Mucosa of rectum (tissue), 2 donors: ENCODE measurements around the gene MBNL2.
"Not testable (repeated sequence)": the region's sequence is repeated elsewhere in the genome, so short reads cannot be mapped to it uniquely, and the experiment has no call there.

Experiments
- H3K27ac ChIP-seq, 2 donors: one replicate each; pipeline ENCODE4 v1.7.0; 2013; ENCODE audit warnings: inconsistent platforms in 2 of 2, low read depth in 2 of 2, low read length in 2 of 2
- H3K27me3 ChIP-seq, 2 donors: one replicate each; pipeline ENCODE4 v1.7.0; 2013; ENCODE audit warnings: low read length in 2 of 2; ENCODE audit not compliant: control insufficient read depth in 2 of 2, insufficient read depth in 2 of 2
- H3K36me3 ChIP-seq, 2 donors: one replicate each; pipeline ENCODE4 v1.7.0; 2013; ENCODE audit warnings: low read length in 2 of 2; ENCODE audit not compliant: control insufficient read depth in 2 of 2, insufficient read depth in 2 of 2
- H3K4me1 ChIP-seq, 2 donors: one replicate each; pipeline ENCODE4 v1.7.0; 2013; ENCODE audit warnings: low read length in 2 of 2, mild to moderate bottlenecking in 1 of 2; ENCODE audit not compliant: control insufficient read depth in 2 of 2, insufficient read depth in 2 of 2
- H3K4me3 ChIP-seq, 2 donors: one replicate each; pipeline ENCODE4 v1.7.0; 2013; ENCODE audit warnings: low read length in 2 of 2
- H3K9ac ChIP-seq, 2 donors: one replicate each; pipeline ENCODE4 v1.7.0; 2013; ENCODE audit warnings: low read length in 2 of 2, low read depth in 1 of 2, mild to moderate bottlenecking in 1 of 2
- H3K9me3 ChIP-seq, 2 donors: one replicate each; pipeline ENCODE4 v1.7.0; 2013; ENCODE audit warnings: low read length in 2 of 2; ENCODE audit not compliant: control insufficient read depth in 2 of 2
- donor health status: healthy.
- donor health status: Normal muscosa, but diverticular disease.

Gene MBNL2

GRCh38 chr13:97352012-97352411 lies 129.9 kb downstream of the MBNL2 start:
- H3K4me1 ChIP-seq: not testable (repeated sequence)

GRCh38 chr13:97352815-97353214 lies 130.7 kb downstream of the MBNL2 start:
- Histone ChIP-seq H3K4me3 (no peak overlapping the region), H3K27me3 (no peaks in the 10 kb centered on the region), H3K9ac (no peak overlapping the region), H3K9me3 (no peaks in the 10 kb centered on the region), H3K36me3 (peaks cover 27 to 29% of the 10 kb centered on the region in 2 donors), H3K4me1 (no peaks in the 10 kb centered on the region), H3K27ac (no peak overlapping the region)

More at GRCh38 chr13:97352012-97352411, 129.9 kb downstream of the MBNL2 start:
- not testable (repeated sequence) for H3K27me3 ChIP-seq, H3K4me3 ChIP-seq, H3K9me3 ChIP-seq, H3K9ac ChIP-seq, H3K27ac ChIP-seq
- H3K36me3 ChIP-seq: peaks cover 29 to 32% of the 10 kb centered on the region in 2 donors

- no peak overlapping the region for H3K27ac ChIP-seq
- peaks cover 19 to 27% of the 10 kb centered on the region in 2 donors for H3K36me3 ChIP-seq
- H3K4me1 ChIP-seq: no peaks in the 10 kb centered on the region
- no peaks in the 10 kb centered on the region for H3K27me3 ChIP-seq
- H3K4me3 ChIP-seq: no peak overlapping the region
- no peaks in the 10 kb centered on the region for H3K9me3 ChIP-seq
- H3K9ac ChIP-seq: no peak overlapping the region
Measured at GRCh38 chr13:97353927-97354675, 132.0 kb downstream of the MBNL2 start.

- H3K36me3 ChIP-seq: peaks cover 12 to 24% of the 10 kb centered on the region in 2 donors
- H3K9me3 ChIP-seq: no peaks in the 10 kb centered on the region
- H3K4me3 ChIP-seq: no peak overlapping the region
- H3K9ac ChIP-seq: no peak overlapping the region
- H3K27ac ChIP-seq: no peak overlapping the region
- H3K27me3 ChIP-seq: no peaks in the 10 kb centered on the region
- H3K4me1 ChIP-seq: no peaks in the 10 kb centered on the region
Measured at GRCh38 chr13:97354808-97355207, 132.7 kb downstream of the MBNL2 start.

DNA sequence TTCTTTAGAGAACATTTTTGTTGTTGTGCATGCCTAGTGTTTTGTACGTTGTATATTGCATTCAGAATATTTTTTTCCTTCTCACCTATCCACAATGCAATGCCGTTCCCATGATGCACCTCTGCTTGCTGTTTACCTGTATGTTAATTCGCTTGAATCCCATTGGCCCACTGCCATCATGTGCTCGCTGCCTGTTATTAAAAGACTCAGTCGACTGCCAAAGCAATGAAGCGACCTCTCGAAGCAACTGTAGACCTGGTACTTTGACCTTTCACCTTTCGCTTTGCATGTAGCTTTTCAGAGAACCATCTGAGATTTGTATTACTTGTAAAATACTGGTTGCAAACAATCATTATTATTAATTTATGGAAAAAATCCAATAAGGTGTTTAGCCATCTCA lies 134.5 kb downstream of the MBNL2 start:
- Histone ChIP-seq H3K4me1 (no peaks in the 10 kb centered on the region), H3K27ac (no peak overlapping the region), H3K4me3 (no peak overlapping the region), H3K27me3 (no peaks in the 10 kb centered on the region), H3K9ac (no peak overlapping the region), H3K9me3 (no peaks in the 10 kb centered on the region), H3K36me3 (peaks cover 16 to 24% of the 10 kb centered on the region in 2 donors)

DNA sequence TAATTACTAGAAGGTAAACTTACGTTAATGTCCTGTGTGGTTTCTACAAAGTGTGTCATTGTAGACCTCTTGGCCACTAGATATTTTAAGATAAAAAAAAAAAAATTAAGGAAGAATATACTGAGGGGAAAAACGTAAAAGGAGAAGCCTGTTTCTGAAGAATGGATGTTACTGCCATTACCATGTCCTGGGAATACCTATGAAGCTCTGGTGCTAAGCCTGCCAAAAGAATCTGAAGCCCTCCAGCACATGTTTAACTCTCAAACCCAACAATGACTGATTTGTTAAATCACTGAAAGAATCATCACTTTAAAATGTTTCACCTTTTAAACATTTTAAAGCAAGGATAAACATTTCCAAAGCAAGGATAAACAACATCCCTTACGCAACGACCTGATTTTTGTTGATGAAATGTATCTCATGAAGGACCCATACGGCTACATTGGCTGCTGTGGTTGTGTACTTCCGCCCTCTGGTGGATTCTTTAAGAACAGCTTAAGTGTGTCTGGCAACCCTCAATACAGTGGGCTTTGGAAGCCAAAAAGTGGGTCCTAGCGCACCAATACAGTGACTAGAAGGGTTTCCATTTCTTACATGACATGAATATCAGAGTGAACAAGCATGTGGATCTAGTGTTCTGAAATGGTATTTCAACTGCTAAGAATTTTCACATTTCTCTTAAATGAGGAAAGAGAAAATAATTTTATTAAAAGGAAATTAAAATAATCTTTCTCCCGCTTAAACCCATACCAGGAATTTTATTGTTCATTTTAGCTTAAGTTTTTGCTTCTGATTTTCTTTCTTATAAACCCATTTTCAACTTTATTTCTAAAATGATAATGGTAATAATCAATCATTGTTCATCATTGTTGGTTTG lies 137.3 kb downstream of the MBNL2 start:
- no peak overlapping the region for H3K9ac ChIP-seq
- H3K4me1 ChIP-seq: no peaks in the 10 kb centered on the region
- H3K27ac ChIP-seq: no peak overlapping the region

GRCh38 chr13:97360610-97361009 lies 138.5 kb downstream of the MBNL2 start:
- H3K27ac ChIP-seq: no peak overlapping the region
- no peaks in the 10 kb centered on the region for H3K9me3 ChIP-seq
- H3K27me3 ChIP-seq: no peaks in the 10 kb centered on the region
- no peak overlapping the region for H3K9ac ChIP-seq
- H3K4me3 ChIP-seq: no peak overlapping the region
- no peaks in the 10 kb centered on the region for H3K4me1 ChIP-seq
- H3K36me3 ChIP-seq: peaks cover 25 to 36% of the 10 kb centered on the region in 2 donors

More for the DNA sequence above, 137.3 kb downstream of the MBNL2 start:
- H3K9me3 ChIP-seq: no peaks in the 10 kb centered on the region
- peaks cover 20 to 34% of the 10 kb centered on the region in 2 donors for H3K36me3 ChIP-seq
- no peaks in the 10 kb centered on the region for H3K27me3 ChIP-seq
- no peak overlapping the region for H3K4me3 ChIP-seq

DNA sequence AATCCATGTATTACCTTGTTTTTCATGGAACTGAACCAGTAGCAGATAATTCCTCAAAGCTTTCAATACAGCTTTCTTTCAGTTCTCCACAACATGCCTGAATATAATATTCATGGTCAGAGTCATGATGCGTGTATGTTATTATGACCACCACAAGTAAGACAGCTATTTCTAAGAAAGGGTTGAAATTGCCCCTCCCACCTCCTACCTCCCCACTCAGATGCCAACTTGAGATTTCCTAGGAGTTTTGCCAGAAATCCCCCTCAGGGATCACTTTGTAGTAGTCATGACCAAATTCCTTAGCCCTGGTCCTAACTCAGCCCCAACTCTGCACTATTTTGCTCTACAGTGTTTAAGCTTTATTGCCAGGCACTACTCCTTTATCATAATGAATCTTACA lies 141.9 kb downstream of the MBNL2 start:
- Histone ChIP-seq H3K4me1 (peaks cover 0 to 6% of the 10 kb centered on the region in 2 donors), H3K9me3 (no peaks in the 10 kb centered on the region), H3K27me3 (no peaks in the 10 kb centered on the region), H3K27ac (no peak overlapping the region), H3K9ac (no peak overlapping the region), H3K4me3 (no peak overlapping the region), H3K36me3 (peaks cover 27 to 30% of the 10 kb centered on the region in 2 donors)

DNA sequence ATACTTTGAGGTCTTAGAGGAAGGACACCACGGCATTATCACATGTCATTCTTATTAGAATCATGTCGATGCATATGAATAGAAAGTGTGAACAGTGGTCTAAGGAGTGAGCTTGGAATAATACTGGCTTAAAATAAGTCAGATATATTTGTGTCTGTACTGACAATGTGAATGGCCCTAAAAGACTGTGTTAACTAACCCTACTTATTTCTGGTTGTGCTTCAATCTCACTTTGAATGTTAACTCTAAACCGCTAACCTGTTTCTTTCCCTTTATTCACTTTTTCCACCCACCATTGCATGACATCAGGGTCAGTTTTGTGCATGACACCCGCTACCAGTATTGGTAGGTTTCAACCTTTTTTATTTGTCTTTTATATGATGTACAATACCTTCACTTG lies 142.7 kb downstream of the MBNL2 start:
- H3K4me3 ChIP-seq: no peak overlapping the region
- H3K27ac ChIP-seq: no peak overlapping the region
- H3K27me3 ChIP-seq: no peaks in the 10 kb centered on the region
- peaks cover 0 to 6% of the 10 kb centered on the region in 2 donors for H3K4me1 ChIP-seq
- H3K9me3 ChIP-seq: no peaks in the 10 kb centered on the region
- peaks cover 27 to 30% of the 10 kb centered on the region in 2 donors for H3K36me3 ChIP-seq
- no peak overlapping the region for H3K9ac ChIP-seq

- H3K27ac ChIP-seq: no peak overlapping the region
- H3K36me3 ChIP-seq: peaks cover 20 to 24% of the 10 kb centered on the region in 2 donors
- no peak overlapping the region for H3K4me3 ChIP-seq
- peaks cover 0 to 6% of the 10 kb centered on the region in 2 donors for H3K4me1 ChIP-seq
- H3K9ac ChIP-seq: no peak overlapping the region
- no peaks in the 10 kb centered on the region for H3K9me3 ChIP-seq
- no peaks in the 10 kb centered on the region for H3K27me3 ChIP-seq
Measured at GRCh38 chr13:97366172-97366688, 144.1 kb downstream of the MBNL2 start.
